ENCODE measurements around the gene ENOPH1. TPM values are rescaled to one million over a fixed set of nuclear protein-coding genes. Genes with fewer than 3 reads are reported as not detected.
A peak's percentile ranks its signal among the peaks of the same experiment; 100 is the strongest.

The ENOPH1 gene
- total RNA-seq, 1 donor from 2014 or later, result 136 TPM

DNA sequence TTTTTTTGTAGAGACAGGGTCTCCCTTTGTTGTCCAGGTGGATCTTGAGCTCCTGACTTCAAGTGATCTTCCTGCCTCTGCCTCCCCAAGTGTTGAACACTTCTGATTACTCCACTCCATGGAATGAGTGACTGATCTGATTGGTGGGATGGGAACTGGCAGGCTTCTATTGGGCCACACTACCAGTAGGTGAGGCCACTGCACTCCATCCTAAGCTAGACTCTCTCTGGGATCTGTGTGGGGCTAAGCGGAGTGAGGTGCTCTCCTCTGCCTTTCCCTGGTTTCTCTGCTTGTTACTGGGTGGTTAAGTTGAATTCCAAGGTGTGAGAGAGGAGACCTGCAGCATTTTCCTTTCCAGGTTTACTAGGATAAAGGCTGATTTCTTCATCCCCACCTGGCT is 58.7 kb downstream of the ENOPH1 start:
- no peaks in the 10 kb centered on the region for H3K36me3 ChIP-seq (ENCODE audit: control insufficient read depth, insufficient read depth, low read length)
- DNase-seq (ENCODE audit: low read depth), result no peak
- no peaks in the 10 kb centered on the region for H3K27me3 ChIP-seq (ENCODE audit: control insufficient read depth, insufficient read depth, low read length)
- no peak overlapping the region for H3K4me3 ChIP-seq (ENCODE audit: low read depth, low read length)
- no peak for FAIRE-seq
- TF ChIP-seq, protein P1, sequence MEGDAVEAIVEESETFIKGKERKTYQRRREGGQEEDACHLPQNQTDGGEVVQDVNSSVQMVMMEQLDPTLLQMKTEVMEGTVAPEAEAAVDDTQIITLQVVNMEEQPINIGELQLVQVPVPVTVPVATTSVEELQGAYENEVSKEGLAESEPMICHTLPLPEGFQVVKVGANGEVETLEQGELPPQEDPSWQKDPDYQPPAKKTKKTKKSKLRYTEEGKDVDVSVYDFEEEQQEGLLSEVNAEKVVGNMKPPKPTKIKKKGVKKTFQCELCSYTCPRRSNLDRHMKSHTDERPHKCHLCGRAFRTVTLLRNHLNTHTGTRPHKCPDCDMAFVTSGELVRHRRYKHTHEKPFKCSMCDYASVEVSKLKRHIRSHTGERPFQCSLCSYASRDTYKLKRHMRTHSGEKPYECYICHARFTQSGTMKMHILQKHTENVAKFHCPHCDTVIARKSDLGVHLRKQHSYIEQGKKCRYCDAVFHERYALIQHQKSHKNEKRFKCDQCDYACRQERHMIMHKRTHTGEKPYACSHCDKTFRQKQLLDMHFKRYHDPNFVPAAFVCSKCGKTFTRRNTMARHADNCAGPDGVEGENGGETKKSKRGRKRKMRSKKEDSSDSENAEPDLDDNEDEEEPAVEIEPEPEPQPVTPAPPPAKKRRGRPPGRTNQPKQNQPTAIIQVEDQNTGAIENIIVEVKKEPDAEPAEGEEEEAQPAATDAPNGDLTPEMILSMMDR (IDR thresholded peaks at IDR 0.05; ENCODE audit: insufficient read depth, low read length, severe bottlenecking), result no peak

DNA sequence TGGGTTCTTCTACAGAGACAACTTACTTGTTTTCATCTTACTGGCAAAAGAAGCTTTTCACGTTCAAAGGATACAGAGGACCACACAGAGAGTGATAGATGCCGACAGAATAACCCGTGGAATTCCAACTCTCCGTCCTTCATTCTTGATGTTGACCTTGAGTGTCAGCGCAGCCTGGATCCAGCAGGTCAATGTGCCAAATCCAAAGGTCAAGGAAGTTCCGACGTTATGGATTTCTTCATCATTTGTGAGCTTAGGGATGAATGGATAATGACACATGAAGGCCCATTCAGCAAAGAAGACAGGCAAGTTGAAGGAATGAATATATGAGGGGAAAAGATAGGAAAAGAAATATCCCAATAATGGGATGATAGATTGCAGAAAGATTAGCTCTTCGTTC is 59.6 kb downstream of the ENOPH1 start:
- FAIRE-seq, result no peak

DNA sequence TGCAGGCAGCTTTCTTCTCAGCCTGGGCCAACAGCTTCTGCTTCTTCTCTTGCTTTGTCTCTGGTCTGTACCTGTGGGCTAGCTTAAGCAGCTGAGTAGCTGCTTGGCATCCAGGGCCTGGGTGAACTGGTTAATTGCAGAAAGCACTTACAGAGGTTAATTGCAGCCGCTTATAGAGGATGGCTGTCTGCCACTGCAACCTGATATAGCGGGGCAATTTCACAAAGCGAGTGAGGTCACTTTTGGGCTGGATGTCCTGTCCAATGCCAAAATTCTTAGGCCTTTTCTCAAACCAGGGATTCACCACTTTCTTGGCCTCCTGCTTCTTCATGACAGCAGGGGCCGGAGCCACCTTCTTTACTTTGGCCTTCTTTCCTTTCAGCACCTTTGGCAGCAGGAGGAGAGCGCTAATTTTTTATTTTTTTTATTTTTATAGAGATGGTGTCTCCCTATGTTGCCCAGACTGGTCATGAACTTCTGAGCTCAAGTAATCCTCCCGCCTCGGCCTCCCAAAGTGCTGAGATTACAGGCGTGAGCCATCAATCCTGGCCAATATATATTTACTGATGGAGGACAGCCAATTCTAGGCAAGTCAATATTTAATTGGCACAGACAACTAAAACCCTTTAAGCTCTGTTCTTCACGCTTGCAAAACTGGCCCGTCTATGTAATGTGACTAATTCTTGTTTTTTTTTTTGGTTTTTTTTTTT is 61.0 kb downstream of the ENOPH1 start:
- no peak for FAIRE-seq
- Histone ChIP-seq H3K36me3 (ENCODE audit: control insufficient read depth, insufficient read depth, low read length) (no peaks in the 10 kb centered on the region), H3K27me3 (ENCODE audit: control insufficient read depth, insufficient read depth, low read length) (no peaks in the 10 kb centered on the region), H3K4me3 (ENCODE audit: low read depth, low read length) (no peak overlapping the region)
- DNase-seq (ENCODE audit: low read depth), result peak; percentile 20
- TF ChIP-seq, protein P1 (IDR thresholded peaks at IDR 0.05; ENCODE audit: insufficient read depth, low read length, severe bottlenecking), result no peak

More for the DNA sequence above, 59.6 kb downstream of the ENOPH1 start:
- Histone ChIP-seq H3K4me3 (ENCODE audit: low read depth, low read length) (no peak overlapping the region), H3K36me3 (ENCODE audit: control insufficient read depth, insufficient read depth, low read length) (no peaks in the 10 kb centered on the region), H3K27me3 (ENCODE audit: control insufficient read depth, insufficient read depth, low read length) (no peaks in the 10 kb centered on the region)
- no peak for DNase-seq (ENCODE audit: low read depth)
- TF ChIP-seq, protein P1 (IDR thresholded peaks at IDR 0.05; ENCODE audit: insufficient read depth, low read length, severe bottlenecking), result no peak

DNA sequence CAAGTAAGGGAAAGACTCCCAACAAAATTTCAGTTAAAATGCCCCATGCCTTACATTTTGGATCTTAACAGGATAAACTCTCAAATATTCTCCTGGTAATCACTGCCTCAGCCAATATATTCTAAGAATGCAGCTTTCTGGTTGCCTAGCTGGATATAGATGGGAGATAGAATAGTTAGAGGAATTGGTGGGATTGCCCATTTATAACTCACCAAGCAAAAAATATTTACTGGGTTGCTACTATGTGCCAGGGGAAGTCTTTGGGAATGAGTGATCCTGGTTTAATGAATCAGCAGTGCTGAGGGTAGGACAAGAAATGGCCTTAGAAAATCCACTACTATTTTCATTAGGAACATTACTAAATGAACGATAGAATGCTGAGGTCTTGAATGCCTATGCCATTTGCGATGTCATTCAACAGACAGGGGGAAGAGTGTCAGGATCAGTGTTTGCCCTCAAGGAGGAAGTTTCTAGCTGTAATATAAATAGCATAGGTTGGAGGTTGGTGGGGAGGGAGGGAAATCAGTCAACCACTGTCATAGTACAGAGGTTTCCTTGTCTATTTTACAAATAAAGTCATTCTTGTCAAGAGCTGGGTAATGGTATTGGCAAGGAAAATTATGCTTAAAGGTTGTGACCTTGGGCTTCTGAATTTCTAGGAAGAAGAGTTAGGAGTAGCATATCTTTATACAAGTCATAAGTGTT is 63.5 kb downstream of the ENOPH1 start:
- FAIRE-seq, result no peak
- peak; percentile 13 for DNase-seq (ENCODE audit: low read depth)
- TF ChIP-seq, protein P1 (IDR thresholded peaks at IDR 0.05; ENCODE audit: insufficient read depth, low read length, severe bottlenecking), result no peak
- Histone ChIP-seq H3K4me3 (ENCODE audit: low read depth, low read length) (no peak overlapping the region), H3K36me3 (ENCODE audit: control insufficient read depth, insufficient read depth, low read length) (no peaks in the 10 kb centered on the region), H3K27me3 (ENCODE audit: control insufficient read depth, insufficient read depth, low read length) (no peaks in the 10 kb centered on the region)

DNA sequence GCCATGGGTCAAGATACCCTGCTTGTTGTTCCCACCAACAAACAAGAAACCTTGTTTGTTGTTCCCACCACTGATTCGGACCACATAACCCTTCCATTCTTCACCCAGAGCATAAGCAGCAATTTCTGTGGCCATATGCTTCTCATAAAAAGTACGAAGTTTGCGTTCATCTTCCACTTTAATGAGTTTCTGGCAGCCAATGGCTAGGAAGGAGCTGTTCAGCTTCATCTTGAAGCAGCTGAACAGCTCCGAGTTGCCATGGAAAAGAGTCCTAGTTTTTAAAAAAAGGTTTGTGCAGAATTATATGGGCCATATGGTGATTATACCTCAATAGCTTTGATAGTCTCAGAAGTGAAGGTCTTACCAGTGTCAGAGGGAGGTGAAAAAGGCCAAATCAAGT is 65.3 kb downstream of the ENOPH1 start:
- Histone ChIP-seq H3K4me3 (ENCODE audit: low read depth, low read length) (no peak overlapping the region), H3K27me3 (ENCODE audit: control insufficient read depth, insufficient read depth, low read length) (no peaks in the 10 kb centered on the region), H3K36me3 (ENCODE audit: control insufficient read depth, insufficient read depth, low read length) (no peaks in the 10 kb centered on the region)
- TF ChIP-seq, protein P1 (IDR thresholded peaks at IDR 0.05; ENCODE audit: insufficient read depth, low read length, severe bottlenecking), result no peak
- DNase-seq (ENCODE audit: low read depth) (no peak), FAIRE-seq (no peak)
